HEK293T (cell line): ENCODE data around the gene PRKCA.

Source experiments
- BHLHE40 ChIP-seq: fragments of 450-650 bp; IDR thresholded peaks from 2 replicates; pipeline ENCODE4 v1.6.1; 2016; ENCODE audit warnings: mild to moderate bottlenecking, moderate library complexity, borderline replicate concordance
- ELF4 ChIP-seq: fragments of 450-650 bp; IDR thresholded peaks from 2 replicates; pipeline ENCODE4 v1.6.1; 2017; ENCODE audit warnings: antibody characterized with exemption
- FOXA1 ChIP-seq: fragments of 450-650 bp; IDR thresholded peaks from 2 replicates; pipeline ENCODE4 v1.6.1; 2016; ENCODE audit warnings: mild to moderate bottlenecking
- FOXK2 ChIP-seq: fragments of 450-650 bp; IDR thresholded peaks from 2 replicates; pipeline ENCODE4 v1.6.1; 2016; ENCODE audit warnings: mild to moderate bottlenecking
- FOXM1 ChIP-seq: fragments of 450-650 bp; IDR thresholded peaks from 2 replicates; pipeline ENCODE4 v1.6.1; 2017; ENCODE audit warnings: mild to moderate bottlenecking, borderline replicate concordance
- HDGF ChIP-seq: fragments of 450-650 bp; IDR thresholded peaks from 2 replicates; pipeline ENCODE4 v1.6.1; 2017; ENCODE audit warnings: antibody characterized with exemption, borderline replicate concordance
- SP1 ChIP-seq: fragments of 450-650 bp; IDR thresholded peaks from 2 replicates; pipeline ENCODE4 v1.6.1; 2017
- SUZ12 ChIP-seq: fragments of 450-650 bp; IDR thresholded peaks from 2 replicates; pipeline ENCODE4 v1.6.1; 2016; ENCODE audit warnings: mild to moderate bottlenecking

DNA sequence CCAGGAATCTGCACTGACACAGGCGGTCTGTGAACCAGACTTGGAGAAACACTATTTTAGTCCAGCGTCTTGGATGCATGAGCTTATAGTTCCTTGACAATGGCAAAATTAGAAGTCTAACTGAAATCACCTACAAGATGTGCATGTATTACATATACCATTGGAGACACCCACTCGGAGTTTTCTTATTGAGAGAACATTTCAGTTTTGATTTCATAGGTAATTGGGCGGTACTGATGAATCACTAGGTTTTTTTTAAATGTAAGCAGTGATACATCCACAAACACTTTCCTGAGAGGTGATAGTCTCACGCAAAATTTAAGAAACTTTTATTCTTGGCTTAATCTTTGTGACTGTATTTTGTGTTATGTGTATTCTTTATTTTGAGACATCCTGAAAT lies 69.8 kb downstream of the PRKCA start:
- no peak for TF ChIP-seq ELF4
- TF ChIP-seq FOXM1, result no peak
- TF ChIP-seq FOXK2, result no peak
- TF ChIP-seq BHLHE40, result no peak
- no peak for TF ChIP-seq FOXA1
- TF ChIP-seq HDGF, result no peak
- no peak for TF ChIP-seq SUZ12
- no peak for TF ChIP-seq SP1
